NT2/D1 (cell line): ENCODE data around the gene COTL1.

Experiments
- SUZ12 ChIP-seq: IDR thresholded peaks from 2 replicates; pipeline ENCODE4 v1.6.1; 2011; ENCODE audit not compliant: insufficient read length, insufficient read depth; ENCODE audit errors: extremely low read depth
- YY1 ChIP-seq: IDR thresholded peaks from 2 replicates; pipeline ENCODE4 v1.6.1; 2011; ENCODE audit not compliant: insufficient read length, insufficient read depth
- ZNF274 ChIP-seq: IDR thresholded peaks from 2 replicates; pipeline ENCODE4 v1.6.1; 2011; ENCODE audit warnings: mild to moderate bottlenecking, low read depth, low read length

DNA sequence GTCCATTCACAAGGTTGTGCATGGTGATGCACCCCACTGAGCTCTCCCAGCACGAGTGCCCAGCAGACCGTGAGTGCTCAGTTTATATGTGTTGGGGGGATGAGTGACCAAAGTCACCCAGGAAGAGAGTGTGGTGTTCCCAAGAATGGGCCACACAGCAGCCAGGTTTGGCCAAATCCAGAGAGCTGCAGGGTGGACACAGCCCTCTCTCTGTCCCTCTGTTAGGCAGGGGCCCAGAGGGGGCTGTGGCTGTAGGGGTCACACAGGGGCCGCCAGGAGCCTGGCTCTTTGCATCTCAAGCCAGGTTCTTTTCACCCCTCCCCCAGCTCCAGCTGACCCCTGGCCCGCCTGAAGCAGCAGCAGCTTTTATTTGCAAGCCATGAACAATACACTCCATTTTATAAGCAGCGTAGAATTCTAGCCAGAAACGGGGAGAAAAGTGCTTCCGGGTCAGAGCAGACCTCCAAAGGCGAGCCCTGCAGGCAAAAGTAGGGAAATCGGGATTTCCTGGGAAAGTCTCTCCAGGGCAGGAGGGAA lies 13.3 kb downstream of the COTL1 start:
- TF ChIP-seq YY1: no peak
- TF ChIP-seq ZNF274: no peak
- no peak for TF ChIP-seq SUZ12
